Measurements from ENCODE around the gene ZBTB8OS.
A peak's percentile ranks its signal among the peaks of the same experiment; 100 is the strongest.

GRCh38 chr1:32651461-32652073 is 1.2 kb upstream of the ZBTB8OS start:
- TF ChIP-seq CTCF (IDR thresholded peaks at IDR 0.05; ENCODE audit: extremely low read depth in 1 of 2, insufficient read depth in 1 of 2, low read depth in 1 of 2, low read length in 2 of 2), result no peak
- TF ChIP-seq EZH2 (IDR thresholded peaks at IDR 0.05; ENCODE audit: borderline replicate concordance, low read depth, low read length, severe bottlenecking), result no peak
- peak; percentile 11 for TF ChIP-seq POLR2AphosphoS5 (IDR thresholded peaks at IDR 0.05; ENCODE audit: insufficient read depth, low read depth, low read length)
